ENCODE data around the gene PACS2. TPM values are rescaled to one million over a fixed set of nuclear protein-coding genes. Genes with fewer than 3 reads are reported as not detected.
"Not testable (repeated sequence)": the region's sequence is repeated elsewhere in the genome, so short reads cannot be mapped to it uniquely, and the experiment has no call there.

Gene PACS2
- total and polyA plus RNA-seq, 5 donors from 2014 or later: 0.72 to 64.0 (median 2.1) TPM

GRCh38 chr14:105361412-105361811 lies 46.9 kb downstream of the PACS2 start:
- not testable (repeated sequence) for H3K27me3 ChIP-seq (ENCODE audit: control insufficient read depth, insufficient read depth, low read length); H3K27me3 Mint-ChIP-seq; H3K27ac ChIP-seq (ENCODE audit: insufficient read depth, low read length, poor library complexity, severe bottlenecking); H3K4me1 Mint-ChIP-seq; DNase-seq; H3K4me1 ChIP-seq (ENCODE audit: control insufficient read depth, insufficient read depth, low read length, poor library complexity, severe bottlenecking); H3K36me3 Mint-ChIP-seq; H3K9me3 ChIP-seq (ENCODE audit: control insufficient read depth in 2 of 2, low read length in 2 of 2); H3K9me3 Mint-ChIP-seq; H3K4me3 Mint-ChIP-seq; H3K4me3 ChIP-seq (ENCODE audit: low read depth, low read length); H3K27ac Mint-ChIP-seq; ATAC-seq (ENCODE audit: low read depth in 2 of 2); H3K36me3 ChIP-seq (ENCODE audit: control insufficient read depth, insufficient read depth, low read length)

- Histone ChIP-seq H3K36me3 (ENCODE audit: control insufficient read depth, insufficient read depth, low read length) (no peaks in the 10 kb centered on the region), H3K27me3 (ENCODE audit: control insufficient read depth, insufficient read depth, low read length) (no peaks in the 10 kb centered on the region), H3K27ac (ENCODE audit: insufficient read depth, low read length, poor library complexity, severe bottlenecking) (no peak overlapping the region), H3K4me1 (ENCODE audit: control insufficient read depth, insufficient read depth, low read length, poor library complexity, severe bottlenecking) (peaks cover 6% of the 10 kb centered on the region), H3K9me3 (ENCODE audit: control insufficient read depth in 2 of 2, low read length in 2 of 2) (no peaks in the 10 kb centered on the region), H3K4me3 (ENCODE audit: low read depth, low read length) (no peak overlapping the region)
- Mint-ChIP-seq H3K4me3 (peak overlapping the region in 3 of 4 donors; percentile 24 to 82 (median 63)), H3K27me3 (no peaks in the 10 kb centered on the region), H3K36me3 (peaks cover 6% of the 10 kb centered on the region), H3K4me1 (peaks cover 0 to 9% (median 6%) of the 10 kb centered on the region in 4 donors), H3K9me3 (no peaks in the 10 kb centered on the region), H3K27ac (peak overlapping the region; percentile 44 to 92 (median 67))
- DNase-seq (peak; percentile 28 to 45 (median 34)), ATAC-seq (ENCODE audit: low read depth in 2 of 2) (peak; percentile 69 to 74)
These were observed 49.5 kb downstream of the PACS2 start for GRCh38 chr14:105363847-105364708.

GRCh38 chr14:105365101-105365500 lies 50.6 kb downstream of the PACS2 start:
- Mint-ChIP-seq H3K4me3 (no peak overlapping the region), H3K27ac (no peak overlapping the region)
- H3K36me3 ChIP-seq (ENCODE audit: control insufficient read depth, insufficient read depth, low read length): no peaks in the 10 kb centered on the region

GRCh38 chr14:105365681-105366080 lies 51.1 kb downstream of the PACS2 start:
- DNase-seq (no peak), ATAC-seq (ENCODE audit: low read depth in 2 of 2) (no peak)
- Histone ChIP-seq H3K4me3 (ENCODE audit: low read depth, low read length) (no peak overlapping the region), H3K4me1 (ENCODE audit: control insufficient read depth, insufficient read depth, low read length, poor library complexity, severe bottlenecking) (peaks cover 6% of the 10 kb centered on the region), H3K27me3 (ENCODE audit: control insufficient read depth, insufficient read depth, low read length) (no peaks in the 10 kb centered on the region), H3K36me3 (ENCODE audit: control insufficient read depth, insufficient read depth, low read length) (no peaks in the 10 kb centered on the region), H3K9me3 (ENCODE audit: control insufficient read depth in 2 of 2, low read length in 2 of 2) (no peaks in the 10 kb centered on the region), H3K27ac (ENCODE audit: insufficient read depth, low read length, poor library complexity, severe bottlenecking) (no peak overlapping the region)
- Mint-ChIP-seq H3K27me3 (no peaks in the 10 kb centered on the region), H3K4me3 (no peak overlapping the region), H3K36me3 (peaks cover 5% of the 10 kb centered on the region), H3K4me1 (peaks cover 0 to 10% (median 6%) of the 10 kb centered on the region in 4 donors), H3K9me3 (no peaks in the 10 kb centered on the region), H3K27ac (no peak overlapping the region)

More at GRCh38 chr14:105365101-105365500, 50.6 kb downstream of the PACS2 start:
- H3K27me3 ChIP-seq (ENCODE audit: control insufficient read depth, insufficient read depth, low read length): no peaks in the 10 kb centered on the region
- peaks cover 6% of the 10 kb centered on the region for H3K4me1 ChIP-seq (ENCODE audit: control insufficient read depth, insufficient read depth, low read length, poor library complexity, severe bottlenecking)
- Mint-ChIP-seq H3K4me1 (peaks cover 0 to 9% (median 6%) of the 10 kb centered on the region in 4 donors), H3K9me3 (no peaks in the 10 kb centered on the region), H3K36me3 (peaks cover 6% of the 10 kb centered on the region), H3K27me3 (no peaks in the 10 kb centered on the region)
- no peak overlapping the region for H3K27ac ChIP-seq (ENCODE audit: insufficient read depth, low read length, poor library complexity, severe bottlenecking)
- H3K4me3 ChIP-seq (ENCODE audit: low read depth, low read length): no peak overlapping the region
- no peaks in the 10 kb centered on the region for H3K9me3 ChIP-seq (ENCODE audit: control insufficient read depth in 2 of 2, low read length in 2 of 2)
- ATAC-seq (ENCODE audit: low read depth in 2 of 2): no peak
- no peak for DNase-seq

GRCh38 chr14:105366386-105367074 lies 52.0 kb downstream of the PACS2 start:
- Histone ChIP-seq H3K4me1 (ENCODE audit: control insufficient read depth, insufficient read depth, low read length, poor library complexity, severe bottlenecking) (peaks cover 9% of the 10 kb centered on the region), H3K27ac (ENCODE audit: insufficient read depth, low read length, poor library complexity, severe bottlenecking) (no peak overlapping the region), H3K27me3 (ENCODE audit: control insufficient read depth, insufficient read depth, low read length) (no peaks in the 10 kb centered on the region), H3K36me3 (ENCODE audit: control insufficient read depth, insufficient read depth, low read length) (no peaks in the 10 kb centered on the region), H3K9me3 (ENCODE audit: control insufficient read depth in 2 of 2, low read length in 2 of 2) (no peaks in the 10 kb centered on the region), H3K4me3 (ENCODE audit: low read depth, low read length) (no peak overlapping the region)
- Mint-ChIP-seq H3K4me3 (no peak overlapping the region), H3K27me3 (no peaks in the 10 kb centered on the region), H3K27ac (no peak overlapping the region), H3K9me3 (no peaks in the 10 kb centered on the region), H3K4me1 (peaks cover 0 to 13% (median 8%) of the 10 kb centered on the region in 4 donors), H3K36me3 (peaks cover 4% of the 10 kb centered on the region)
- no peak for ATAC-seq (ENCODE audit: low read depth in 2 of 2)
- DNase-seq: no peak

GRCh38 chr14:105367116-105368031 lies 52.8 kb downstream of the PACS2 start:
- Mint-ChIP-seq H3K4me3 (no peak overlapping the region), H3K9me3 (no peaks in the 10 kb centered on the region)

GRCh38 chr14:105368032-105368417 lies 53.5 kb downstream of the PACS2 start:
- ATAC-seq (ENCODE audit: low read depth in 2 of 2): no peak
- Histone ChIP-seq H3K27me3 (ENCODE audit: control insufficient read depth, insufficient read depth, low read length) (no peaks in the 10 kb centered on the region), H3K9me3 (ENCODE audit: control insufficient read depth in 2 of 2, low read length in 2 of 2) (no peaks in the 10 kb centered on the region), H3K36me3 (ENCODE audit: control insufficient read depth, insufficient read depth, low read length) (no peaks in the 10 kb centered on the region), H3K4me3 (ENCODE audit: low read depth, low read length) (no peak overlapping the region), H3K4me1 (ENCODE audit: control insufficient read depth, insufficient read depth, low read length, poor library complexity, severe bottlenecking) (peaks cover 9% of the 10 kb centered on the region), H3K27ac (ENCODE audit: insufficient read depth, low read length, poor library complexity, severe bottlenecking) (no peak overlapping the region)
- H3K9me3 Mint-ChIP-seq: no peaks in the 10 kb centered on the region
- H3K27me3 Mint-ChIP-seq: no peaks in the 10 kb centered on the region
- peaks cover 0 to 13% (median 8%) of the 10 kb centered on the region in 4 donors for H3K4me1 Mint-ChIP-seq
- H3K27ac Mint-ChIP-seq: no peak overlapping the region
- H3K36me3 Mint-ChIP-seq: peaks cover 4% of the 10 kb centered on the region
- H3K4me3 Mint-ChIP-seq: no peak overlapping the region
- DNase-seq: no peak

More at GRCh38 chr14:105367116-105368031, 52.8 kb downstream of the PACS2 start:
- Mint-ChIP-seq H3K36me3 (peaks cover 4% of the 10 kb centered on the region), H3K4me1 (peaks cover 0 to 13% (median 8%) of the 10 kb centered on the region in 4 donors), H3K27ac (no peak overlapping the region), H3K27me3 (no peaks in the 10 kb centered on the region)
- H3K27me3 ChIP-seq (ENCODE audit: control insufficient read depth, insufficient read depth, low read length): no peaks in the 10 kb centered on the region
- no peak overlapping the region for H3K4me3 ChIP-seq (ENCODE audit: low read depth, low read length)
- H3K36me3 ChIP-seq (ENCODE audit: control insufficient read depth, insufficient read depth, low read length): no peaks in the 10 kb centered on the region
- H3K9me3 ChIP-seq (ENCODE audit: control insufficient read depth in 2 of 2, low read length in 2 of 2): no peaks in the 10 kb centered on the region
- ATAC-seq (ENCODE audit: low read depth in 2 of 2) (no peak), DNase-seq (no peak)
- H3K27ac ChIP-seq (ENCODE audit: insufficient read depth, low read length, poor library complexity, severe bottlenecking): no peak overlapping the region
- H3K4me1 ChIP-seq (ENCODE audit: control insufficient read depth, insufficient read depth, low read length, poor library complexity, severe bottlenecking): peaks cover 9% of the 10 kb centered on the region

Measured in CD4-positive, CD25-positive, alpha-beta regulatory T cell (primary cell).